Mesenchymal stem cell (in vitro differentiated cells and primary cell): Measurements from ENCODE around the gene PAQR6.

Source experiments
- DNase-seq: peaks from one replicate; pipeline ENCODE4 v3.0.0-alpha.2; 2013
- H2AFZ ChIP-seq: one replicate; pipeline ENCODE4 v1.6.1; 2013; ENCODE audit warnings: low read depth, mild to moderate bottlenecking, control low read depth, inconsistent platforms, low read length, moderate library complexity
- H2AK5ac ChIP-seq: 2 replicates; pipeline ENCODE4 v1.6.1; 2013; ENCODE audit warnings: low read length, moderate library complexity, mild to moderate bottlenecking, inconsistent platforms; ENCODE audit not compliant: severe bottlenecking
- H2BK120ac ChIP-seq: one replicate; pipeline ENCODE4 v1.6.1; 2013; ENCODE audit warnings: low read depth, mild to moderate bottlenecking, inconsistent platforms, low read length, moderate library complexity
- H2BK12ac ChIP-seq, 2 experiments: one replicate each; pipeline ENCODE4 v1.6.1; 2013; ENCODE audit warnings: inconsistent platforms in 2 of 2, low read length in 2 of 2, mild to moderate bottlenecking in 2 of 2, moderate library complexity in 2 of 2, control low read depth in 1 of 2
- H2BK15ac ChIP-seq: one replicate; pipeline ENCODE4 v1.6.1; 2013; ENCODE audit warnings: mild to moderate bottlenecking, low read depth, inconsistent platforms; ENCODE audit not compliant: poor library complexity, severe bottlenecking
- H2BK5ac ChIP-seq: 2 replicates; pipeline ENCODE4 v1.6.1; 2013; ENCODE audit warnings: low read depth, mild to moderate bottlenecking, low read length, control low read depth, inconsistent platforms; ENCODE audit not compliant: poor library complexity, severe bottlenecking
- H3K14ac ChIP-seq, 2 experiments: one replicate each; pipeline ENCODE4 v1.6.1; 2013; ENCODE audit warnings: inconsistent platforms in 2 of 2, low read length in 2 of 2, control low read depth in 1 of 2, mild to moderate bottlenecking in 1 of 2, moderate library complexity in 1 of 2
- H3K18ac ChIP-seq, 2 experiments: one replicate each; pipeline ENCODE4 v1.6.1; 2013; ENCODE audit warnings: inconsistent platforms in 2 of 2, low read length in 2 of 2, control low read depth in 1 of 2, low read depth in 1 of 2, mild to moderate bottlenecking in 1 of 2
- H3K23ac ChIP-seq, 2 experiments: one replicate each; pipeline ENCODE4 v1.6.1; 2013; ENCODE audit warnings: inconsistent platforms in 2 of 2, low read length in 2 of 2, mild to moderate bottlenecking in 2 of 2, moderate library complexity in 2 of 2, control low read depth in 1 of 2
- H3K27ac ChIP-seq: 2 replicates; pipeline ENCODE4 v1.5.1; 2013; ENCODE audit warnings: mild to moderate bottlenecking, moderate library complexity, low read length, control low read depth, inconsistent platforms; ENCODE audit not compliant: poor library complexity, severe bottlenecking
- H3K27me3 ChIP-seq, 2 experiments: 2 replicates each; pipeline versions ENCODE4 v1.6.1 to v1.7.0; 2013; ENCODE audit warnings: low read length in 2 of 2, mild to moderate bottlenecking in 2 of 2, moderate library complexity in 2 of 2, control low read depth in 1 of 2, inconsistent platforms in 1 of 2; ENCODE audit not compliant: control insufficient read depth in 1 of 2, insufficient read depth in 1 of 2
- H3K36me3 ChIP-seq, 2 experiments: 2 replicates each; pipeline versions ENCODE4 v1.6.1 to v1.7.0; 2013; ENCODE audit warnings: low read length in 2 of 2, control low read depth in 1 of 2, inconsistent platforms in 1 of 2, low read depth in 1 of 2, mild to moderate bottlenecking in 1 of 2; ENCODE audit not compliant: insufficient read depth in 2 of 2, control insufficient read depth in 1 of 2
- H3K4ac ChIP-seq, 2 experiments: one replicate each; pipeline ENCODE4 v1.6.1; 2013; ENCODE audit warnings: inconsistent platforms in 2 of 2, low read length in 2 of 2, mild to moderate bottlenecking in 2 of 2, moderate library complexity in 2 of 2, control low read depth in 1 of 2, low read depth in 1 of 2
- H3K4me1 ChIP-seq: 2 replicates; pipeline ENCODE4 v1.6.1; 2013; ENCODE audit warnings: low read depth, low read length, control low read depth; ENCODE audit not compliant: control insufficient read depth, insufficient read depth
- H3K4me2 ChIP-seq: 2 replicates; pipeline ENCODE4 v1.6.1; 2013; ENCODE audit warnings: low read length, mild to moderate bottlenecking, inconsistent platforms; ENCODE audit not compliant: poor library complexity, severe bottlenecking
- H3K4me3 ChIP-seq, 2 experiments: 2 replicates each; pipeline versions ENCODE4 v1.5.1 to v1.7.0; 2013; ENCODE audit warnings: low read length in 2 of 2, mild to moderate bottlenecking in 2 of 2, control low read depth in 1 of 2, low read depth in 1 of 2; ENCODE audit not compliant: insufficient read depth in 1 of 2
- H3K79me1 ChIP-seq: replicated peaks from 2 replicates; pipeline ENCODE4 v1.6.1; 2013; ENCODE audit warnings: mild to moderate bottlenecking, control low read depth, low read length, inconsistent platforms; ENCODE audit not compliant: poor library complexity, severe bottlenecking
- H3K9ac ChIP-seq: 2 replicates; pipeline ENCODE4 v1.7.0; 2013; ENCODE audit warnings: mild to moderate bottlenecking, low read length, moderate library complexity
- H3K9me3 ChIP-seq: 2 replicates; pipeline ENCODE4 v1.7.0; 2013; ENCODE audit warnings: mild to moderate bottlenecking, low read length; ENCODE audit not compliant: control insufficient read depth
- H4K8ac ChIP-seq: one replicate; pipeline ENCODE4 v1.6.1; 2013; ENCODE audit warnings: inconsistent platforms, mild to moderate bottlenecking, low read length, moderate library complexity
- H4K91ac ChIP-seq: one replicate; pipeline ENCODE4 v1.6.1; 2013; ENCODE audit warnings: mild to moderate bottlenecking, low read length, inconsistent platforms
- WGBS: methylation state at CpG from one replicate; pipeline ENCODE4 v1.1.7; 2013; ENCODE audit warnings: mixed read lengths; 5-methylcytosine and 5-hydroxymethylcytosine counted together

The PAQR6 gene

DNA sequence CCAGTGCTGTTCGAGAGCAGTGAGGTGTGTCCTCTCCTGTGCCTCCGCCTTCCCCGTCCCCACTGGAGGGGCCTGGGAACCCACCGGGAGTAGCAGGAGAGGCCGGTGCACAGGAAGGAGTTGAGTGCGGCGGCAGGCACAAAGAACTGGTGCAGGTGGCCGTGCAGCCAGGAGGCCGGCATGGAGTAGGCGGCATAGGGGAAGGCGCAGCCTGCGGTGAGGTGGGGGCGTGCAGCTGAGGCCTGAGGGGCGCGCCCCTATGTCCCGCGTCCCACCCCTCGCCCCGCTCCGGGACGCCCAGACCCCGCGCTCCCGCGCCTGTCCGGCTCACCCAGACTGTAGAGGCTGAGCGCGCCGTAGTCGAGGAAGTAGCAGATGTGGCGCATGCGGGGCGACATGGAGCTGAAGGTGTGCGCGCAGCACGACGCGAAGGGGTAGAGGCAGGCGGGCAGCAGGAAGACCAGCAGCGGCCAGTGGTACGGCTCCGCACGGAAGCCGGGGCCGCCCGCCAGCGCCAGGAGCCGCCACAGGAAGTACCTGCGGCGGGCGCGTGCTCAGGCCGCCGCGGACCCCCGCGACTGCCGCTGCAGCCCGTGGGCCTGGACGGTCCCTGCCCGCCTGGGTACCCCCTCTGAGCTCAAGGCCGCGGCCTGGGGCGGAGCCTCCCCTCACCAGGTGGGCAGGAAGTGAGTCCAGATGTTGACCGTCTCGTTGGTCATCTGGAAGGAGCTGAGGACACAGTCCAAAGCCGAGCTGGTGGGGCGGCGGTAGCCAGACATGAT, 2.2 kb downstream of the PAQR6 start:
- H3K14ac ChIP-seq: no peak overlapping the region
- DNase-seq: no peak
- no peak overlapping the region for H4K8ac ChIP-seq
- H3K4me1 ChIP-seq: peaks cover 21% of the 10 kb centered on the region
- H3K23ac ChIP-seq: no peak overlapping the region
- no peak overlapping the region for H3K9ac ChIP-seq
- H2BK15ac ChIP-seq: no peak overlapping the region
- H3K36me3 ChIP-seq: peaks cover 19 to 57% of the 10 kb centered on the region in 2 experiments
- no peaks in the 10 kb centered on the region for H3K79me1 ChIP-seq
- H3K4ac ChIP-seq: no peak overlapping the region
- no peak overlapping the region for H2AFZ ChIP-seq
- WGBS: 90% methylated on average over 67 of the region's 69 CpGs
- H3K4me3 ChIP-seq: peak overlapping the region in 1 of 2 experiments; percentile 48
- no peak overlapping the region for H3K4me2 ChIP-seq
- H3K27ac ChIP-seq: no peak overlapping the region
- no peak overlapping the region for H2BK5ac ChIP-seq
- no peak overlapping the region for H3K18ac ChIP-seq
- no peak overlapping the region for H2BK12ac ChIP-seq
- no peak overlapping the region for H2BK120ac ChIP-seq
- H3K9me3 ChIP-seq: no peaks in the 10 kb centered on the region
- H3K27me3 ChIP-seq: peaks cover 0 to 30% of the 10 kb centered on the region in 2 experiments
- no peak overlapping the region for H2AK5ac ChIP-seq
- no peak overlapping the region for H4K91ac ChIP-seq

DNA sequence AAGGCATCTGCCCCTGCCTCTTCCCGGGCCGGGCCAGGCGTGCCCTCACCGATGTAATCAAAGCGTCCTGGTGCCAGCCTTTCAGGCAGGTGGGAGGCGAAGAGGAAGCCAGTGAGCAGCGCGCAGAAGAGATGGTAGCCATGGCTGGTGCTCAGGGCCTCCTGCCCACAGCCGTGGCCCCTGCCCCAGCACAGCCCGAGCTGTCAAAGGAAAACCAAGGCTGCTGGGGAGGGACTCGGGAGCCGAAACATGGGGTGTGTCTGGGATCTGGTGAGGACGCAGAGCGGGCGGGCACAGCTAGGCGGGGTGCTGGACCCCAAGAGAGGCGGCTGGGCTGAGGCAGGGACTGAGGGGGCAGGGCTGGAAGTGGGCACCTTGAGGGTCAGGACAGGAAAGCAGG, 3.1 kb downstream of the PAQR6 start:
- H3K23ac ChIP-seq: no peak overlapping the region
- H2AFZ ChIP-seq: no peak overlapping the region
- H3K4ac ChIP-seq: no peak overlapping the region
- no peak overlapping the region for H3K27ac ChIP-seq
- peaks cover 10 to 52% of the 10 kb centered on the region in 2 experiments for H3K36me3 ChIP-seq
- H2BK5ac ChIP-seq: no peak overlapping the region
- no peak overlapping the region for H3K14ac ChIP-seq
- no peak overlapping the region for H3K4me2 ChIP-seq
- no peaks in the 10 kb centered on the region for H3K9me3 ChIP-seq
- H4K91ac ChIP-seq: no peak overlapping the region
- no peak overlapping the region for H4K8ac ChIP-seq
- no peaks in the 10 kb centered on the region for H3K79me1 ChIP-seq
- no peak for DNase-seq
- no peak overlapping the region for H2BK120ac ChIP-seq
- peaks cover 0 to 30% of the 10 kb centered on the region in 2 experiments for H3K27me3 ChIP-seq
- H2AK5ac ChIP-seq: no peak overlapping the region
- no peak overlapping the region for H2BK15ac ChIP-seq
- H3K4me1 ChIP-seq: peaks cover 21% of the 10 kb centered on the region
- WGBS: 95% methylated on average over 17 of the region's 17 CpGs
- H3K18ac ChIP-seq: no peak overlapping the region
- H2BK12ac ChIP-seq: no peak overlapping the region
- H3K4me3 ChIP-seq: no peak overlapping the region
- H3K9ac ChIP-seq: no peak overlapping the region

DNA sequence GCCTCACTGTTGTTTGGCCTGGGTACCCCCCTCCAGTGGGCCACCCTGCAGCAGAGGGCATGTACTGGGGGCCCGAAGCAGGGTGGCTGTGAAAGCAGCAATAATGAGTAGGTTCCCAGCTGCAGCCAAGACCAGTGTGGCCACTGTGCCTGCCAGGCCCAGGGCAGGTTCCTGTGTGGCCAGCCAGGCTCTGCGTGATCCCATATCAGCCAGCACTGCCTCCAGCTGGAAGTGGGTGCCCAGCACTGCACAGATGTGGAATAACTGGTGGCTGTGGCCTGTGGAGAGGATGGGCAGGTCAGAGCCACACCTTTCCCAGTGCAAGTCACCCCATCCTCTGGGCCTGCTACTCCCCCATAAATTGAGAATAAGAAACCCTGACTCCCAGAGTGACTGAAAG, 3.7 kb downstream of the PAQR6 start:
- no peak overlapping the region for H4K8ac ChIP-seq
- no peak overlapping the region for H2AFZ ChIP-seq
- peaks cover 9 to 52% of the 10 kb centered on the region in 2 experiments for H3K36me3 ChIP-seq
- H2BK15ac ChIP-seq: no peak overlapping the region
- no peaks in the 10 kb centered on the region for H3K9me3 ChIP-seq
- no peak overlapping the region for H4K91ac ChIP-seq
- DNase-seq: no peak
- peaks cover 0 to 30% of the 10 kb centered on the region in 2 experiments for H3K27me3 ChIP-seq
- 96% methylated on average over 2 of the region's 2 CpGs for WGBS
- H2BK5ac ChIP-seq: no peak overlapping the region
- H3K27ac ChIP-seq: no peak overlapping the region
- H3K79me1 ChIP-seq: no peaks in the 10 kb centered on the region
- no peak overlapping the region for H2BK12ac ChIP-seq
- H3K14ac ChIP-seq: no peak overlapping the region
- no peak overlapping the region for H2AK5ac ChIP-seq
- peaks cover 21% of the 10 kb centered on the region for H3K4me1 ChIP-seq
- no peak overlapping the region for H3K4ac ChIP-seq
- no peak overlapping the region for H3K18ac ChIP-seq
- H3K4me3 ChIP-seq: no peak overlapping the region
- no peak overlapping the region for H3K23ac ChIP-seq
- no peak overlapping the region for H3K4me2 ChIP-seq
- no peak overlapping the region for H3K9ac ChIP-seq
- H2BK120ac ChIP-seq: no peak overlapping the region

DNA sequence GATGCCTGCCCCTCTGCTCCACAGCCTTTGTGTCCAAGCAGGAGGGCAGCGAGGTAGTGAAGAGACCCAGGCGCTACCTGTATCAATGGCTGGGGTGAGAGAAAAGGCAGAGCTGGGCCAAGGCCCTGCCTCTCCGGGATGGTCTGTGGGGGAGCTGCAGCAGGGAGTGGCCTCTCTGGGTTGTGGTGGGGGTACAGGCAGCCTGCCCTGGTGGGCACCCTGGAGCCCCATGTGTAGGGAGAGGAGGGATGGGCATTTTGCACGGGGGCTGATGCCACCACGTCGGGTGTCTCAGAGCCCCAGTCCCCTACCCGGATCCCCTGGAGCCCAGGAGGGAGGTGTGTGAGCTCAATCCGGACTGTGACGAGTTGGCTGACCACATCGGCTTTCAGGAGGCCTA, 5.1 kb downstream of the PAQR6 start:
- no peaks in the 10 kb centered on the region for H3K79me1 ChIP-seq
- DNase-seq: no peak
- H3K4ac ChIP-seq: no peak overlapping the region
- WGBS: 83% methylated on average over 10 of the region's 10 CpGs
- H4K91ac ChIP-seq: no peak overlapping the region
- no peak overlapping the region for H3K14ac ChIP-seq
- no peak overlapping the region for H3K27ac ChIP-seq
- H2AFZ ChIP-seq: no peak overlapping the region
- peaks cover 16 to 51% of the 10 kb centered on the region in 2 experiments for H3K36me3 ChIP-seq
- no peak overlapping the region for H2BK15ac ChIP-seq
- no peak overlapping the region for H2AK5ac ChIP-seq
- no peak overlapping the region for H3K4me3 ChIP-seq
- H3K9ac ChIP-seq: no peak overlapping the region
- no peak overlapping the region for H3K23ac ChIP-seq
- no peak overlapping the region for H3K18ac ChIP-seq
- H3K27me3 ChIP-seq: peaks cover 0 to 30% of the 10 kb centered on the region in 2 experiments
- no peak overlapping the region for H4K8ac ChIP-seq
- H2BK5ac ChIP-seq: no peak overlapping the region
- no peak overlapping the region for H3K4me2 ChIP-seq
- peaks cover 21% of the 10 kb centered on the region for H3K4me1 ChIP-seq
- no peak overlapping the region for H2BK120ac ChIP-seq
- H2BK12ac ChIP-seq: no peak overlapping the region
- H3K9me3 ChIP-seq: no peaks in the 10 kb centered on the region
